Esophagus muscularis mucosa (tissue), 4 donors: ENCODE results near the gene PRR23E. TPM values are rescaled to one million over a fixed set of nuclear protein-coding genes. Genes with fewer than 3 reads are reported as not detected.

ENCODE experiments used
- DNase-seq: peaks from one replicate; pipeline ENCODE4 v3.0.0-alpha.2; 2017; ENCODE audit errors: extremely low spot score
- H3K27ac ChIP-seq, 4 donors: fragments of 200-600 bp; sonication (generic); replicated peaks in 1 of 4; 1 replicate in 3 of 4; 2 replicates in 1 of 4; pipeline ENCODE4 v1.5.1; 2016 to 2019; ENCODE audit warnings: mild to moderate bottlenecking in 1 of 4
- H3K27me3 ChIP-seq, 4 donors: fragments of 200-600 bp; sonication (generic); one replicate each; pipeline versions ENCODE4 v1.5.1 to v1.6.0; 2016 to 2019
- H3K36me3 ChIP-seq, 4 donors: fragments of 200-600 bp; sonication (generic); one replicate each; pipeline ENCODE4 v1.5.1; 2016 to 2019
- H3K4me1 ChIP-seq, 4 donors: fragments of 200-600 bp; sonication (generic); one replicate each; pipeline ENCODE4 v1.5.1; 2016 to 2019
- H3K4me3 ChIP-seq, 4 donors: fragments of 200-600 bp; sonication (generic); 1 replicate in 2 of 4; 2 replicates in 2 of 4; pipeline ENCODE4 v1.5.1; 2016 to 2019; ENCODE audit warnings: mild to moderate bottlenecking in 4 of 4, moderate library complexity in 1 of 4
- H3K9me3 ChIP-seq, 4 donors: fragments of 200-600 bp; sonication (generic); 1 replicate in 3 of 4; 2 replicates in 1 of 4; pipeline ENCODE4 v1.5.1; 2016 to 2019
- CTCF ChIP-seq, 3 experiments: fragments of 200-600 bp in 2 of 3; fragments of 450-650 bp in 1 of 3; sonication (generic) in 2 of 3; IDR thresholded peaks; one replicate each; pipeline ENCODE4 v1.5.1; 2017 to 2019; ENCODE audit warnings: antibody characterized with exemption in 3 of 3, mild to moderate bottlenecking in 2 of 3, moderate library complexity in 1 of 3
- EP300 ChIP-seq: sonication (generic); formaldehyde crosslinking; IDR thresholded peaks from one replicate; pipeline ENCODE4 v1.6.1; 2017; ENCODE audit warnings: antibody characterized with exemption
- POLR2A ChIP-seq: fragments of 450-650 bp; IDR thresholded peaks from one replicate; pipeline ENCODE4 v1.6.1; 2017; ENCODE audit warnings: antibody characterized with exemption, moderate library complexity, mild to moderate bottlenecking, low read depth
- POLR2AphosphoS5 ChIP-seq, 2 donors: sonication (generic); formaldehyde crosslinking; IDR thresholded peaks; one replicate each; pipeline ENCODE4 v1.6.1; 2017; ENCODE audit warnings: antibody characterized with exemption in 2 of 2
- WGBS: methylation state at CpG from one replicate; pipeline ENCODE4 v1.1.5; 2018; 5-methylcytosine and 5-hydroxymethylcytosine counted together
- intact Hi-C: fragments of 100-400 bp; cut with DNase I; formaldehyde crosslinking; loops from one replicate; pipeline ENCODE4 v1.15.1; 2023
- total RNA-seq, 4 donors: library from RNA; depleted of rRNA; stranded (reverse); fragments of >200 nt; gene quantifications; one replicate each; pipeline versions ENCODE4 v1.1.0 to v1.2.1, GENCODE V29; 2016

The PRR23E gene
- total RNA-seq, 4 donors from 2014 or later, result not detected

DNA sequence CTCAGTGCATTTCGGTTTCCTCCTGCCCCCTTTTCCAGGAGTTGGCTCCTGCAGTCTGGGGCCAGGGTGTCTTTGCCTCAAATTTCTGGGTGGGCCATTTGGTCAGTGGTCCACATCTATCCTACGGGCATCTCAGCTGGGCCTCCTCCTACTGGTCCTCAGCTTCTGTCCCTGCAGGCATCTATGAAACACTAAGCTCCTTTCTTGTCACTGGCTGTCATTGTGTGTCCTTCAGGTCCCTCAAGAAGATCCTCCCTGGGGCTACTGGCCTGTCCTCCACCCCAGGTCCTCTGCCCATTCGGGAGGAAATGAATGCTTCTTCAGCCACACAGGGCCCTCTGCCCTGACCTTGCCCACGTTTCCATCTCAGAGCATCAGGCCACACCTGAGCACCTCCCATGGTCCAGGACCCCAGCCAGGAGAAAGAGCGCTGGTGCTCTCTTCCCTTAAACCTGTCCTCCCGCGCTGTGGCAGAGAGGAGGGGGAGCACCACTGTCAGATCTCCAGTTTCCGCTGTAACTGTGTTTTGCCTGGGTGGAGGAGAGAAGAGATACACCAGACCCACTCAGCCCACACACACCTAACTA, 1.8 kb downstream of the PRR23E start:
- no peaks in the 10 kb centered on the region for H3K36me3 ChIP-seq

GRCh38 chr3:127195417-127195816, 2.5 kb downstream of the PRR23E start:
- H3K4me1 ChIP-seq, result no peaks in the 10 kb centered on the region
- no peak overlapping the region for H3K27ac ChIP-seq
- DNase-seq, result peak; percentile 57
- H3K9me3 ChIP-seq, result peaks cover 0 to 13% (median 0%) of the 10 kb centered on the region in 4 donors
- no peak for TF ChIP-seq POLR2A
- no peak for TF ChIP-seq POLR2AphosphoS5 (IDR thresholded peaks at IDR 0.05)
- TF ChIP-seq EP300, result no peak
- TF ChIP-seq CTCF (IDR thresholded peaks at IDR 0.05), result no peak
- no peak overlapping the region for H3K4me3 ChIP-seq
- H3K36me3 ChIP-seq, result no peaks in the 10 kb centered on the region
- intact Hi-C loops, result no loop called here
- 88% methylated on average over 6 of the region's 6 CpGs for WGBS
- peaks cover 0 to 25% (median 0%) of the 10 kb centered on the region in 4 donors for H3K27me3 ChIP-seq

More for the DNA sequence above, 1.8 kb downstream of the PRR23E start:
- peaks cover 0 to 13% (median 0%) of the 10 kb centered on the region in 4 donors for H3K9me3 ChIP-seq
- 85% methylated on average over 8 of the region's 8 CpGs for WGBS
- peaks cover 0 to 22% (median 0%) of the 10 kb centered on the region in 4 donors for H3K27me3 ChIP-seq
- intact Hi-C loops, result no loop called here
- DNase-seq, result peak; percentile 91
- no peaks in the 10 kb centered on the region for H3K4me1 ChIP-seq
- H3K4me3 ChIP-seq, result no peak overlapping the region
- TF ChIP-seq POLR2AphosphoS5 (IDR thresholded peaks at IDR 0.05), result no peak
- no peak for TF ChIP-seq CTCF (IDR thresholded peaks at IDR 0.05)
- TF ChIP-seq EP300, result no peak
- no peak for TF ChIP-seq POLR2A
- no peak overlapping the region for H3K27ac ChIP-seq

DNA sequence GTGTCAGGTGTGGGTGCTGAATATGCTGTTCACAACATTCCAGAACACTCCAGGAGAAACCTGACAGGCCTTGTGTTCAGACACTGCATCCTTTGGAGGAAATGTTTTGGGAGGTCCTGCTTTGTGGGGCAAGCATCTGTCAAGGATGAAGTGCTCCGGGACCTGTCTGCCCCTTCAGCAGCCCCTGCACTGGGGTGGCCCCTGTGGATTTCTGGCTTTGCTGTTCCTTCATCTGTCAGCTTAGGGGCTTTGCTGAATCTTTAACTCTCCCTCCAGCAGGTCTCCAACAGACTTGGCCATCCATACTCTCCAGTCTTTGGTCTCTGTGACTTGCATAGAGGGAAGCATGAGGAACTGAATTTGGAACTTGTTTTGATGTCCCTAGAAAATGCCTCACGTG, 3.1 kb downstream of the PRR23E start:
- intact Hi-C loops, result no loop called here
- no peak overlapping the region for H3K4me3 ChIP-seq
- peak; percentile 86 for DNase-seq
- no peaks in the 10 kb centered on the region for H3K36me3 ChIP-seq
- H3K27ac ChIP-seq, result no peak overlapping the region
- H3K4me1 ChIP-seq, result no peaks in the 10 kb centered on the region
- 70% methylated on average over 2 of the region's 2 CpGs for WGBS
- H3K27me3 ChIP-seq, result peaks cover 0 to 25% (median 0%) of the 10 kb centered on the region in 4 donors
- H3K9me3 ChIP-seq, result peaks cover 0 to 13% (median 0%) of the 10 kb centered on the region in 4 donors
- TF ChIP-seq POLR2A, result no peak
- no peak for TF ChIP-seq POLR2AphosphoS5 (IDR thresholded peaks at IDR 0.05)
- no peak for TF ChIP-seq CTCF (IDR thresholded peaks at IDR 0.05)

DNA sequence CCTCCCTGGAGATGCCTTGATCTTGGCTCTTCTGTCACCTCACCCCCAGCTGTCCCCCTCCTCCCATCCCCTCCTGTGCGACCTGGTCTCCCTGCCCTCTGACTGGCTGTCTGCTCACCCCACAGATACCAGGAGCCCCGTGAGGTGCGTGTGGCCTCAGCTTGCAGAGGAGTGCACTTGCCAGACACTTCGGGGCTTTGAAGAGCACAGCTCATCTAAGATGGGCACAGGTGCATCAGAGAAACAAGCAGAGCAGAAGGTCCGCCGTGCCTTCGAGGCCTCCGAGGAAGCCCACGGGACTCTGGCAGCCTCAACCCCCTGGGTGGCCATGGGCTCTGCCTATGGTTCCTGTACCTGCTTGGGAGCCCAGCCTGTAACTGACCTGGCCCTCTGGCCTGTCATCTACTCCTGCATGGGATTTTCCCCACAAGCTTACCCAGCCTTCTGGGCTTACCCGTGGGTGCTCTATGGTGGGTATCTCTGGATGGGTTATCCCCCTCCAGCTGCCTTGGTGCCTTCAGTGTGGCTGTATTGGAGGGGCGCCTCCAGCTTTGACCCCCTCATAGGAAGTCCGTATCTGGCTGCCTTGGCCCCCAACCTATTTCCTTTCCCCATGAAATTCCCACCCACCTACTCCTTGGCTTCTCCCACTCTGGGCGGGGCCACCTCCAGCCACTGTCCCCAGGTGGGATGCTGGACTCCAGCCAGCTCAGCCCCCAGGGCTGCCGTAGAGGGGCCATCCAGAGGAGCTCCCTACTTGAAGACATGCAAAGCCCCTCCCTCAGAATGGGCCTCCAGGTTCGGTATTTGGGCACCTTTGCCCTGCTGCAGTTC, 3.8 kb downstream of the PRR23E start:
- H3K27me3 ChIP-seq, result peaks cover 0 to 25% (median 0%) of the 10 kb centered on the region in 4 donors
- H3K4me1 ChIP-seq, result no peaks in the 10 kb centered on the region
- no peak overlapping the region for H3K4me3 ChIP-seq
- WGBS, result 82% methylated on average over 14 of the region's 15 CpGs
- peaks cover 0 to 9% (median 0%) of the 10 kb centered on the region in 4 donors for H3K9me3 ChIP-seq
- no peak overlapping the region for H3K27ac ChIP-seq
- intact Hi-C loops, result no loop called here
- no peaks in the 10 kb centered on the region for H3K36me3 ChIP-seq
- no peak for TF ChIP-seq POLR2AphosphoS5 (IDR thresholded peaks at IDR 0.05)
- no peak for TF ChIP-seq EP300
- TF ChIP-seq CTCF (IDR thresholded peaks at IDR 0.05), result no peak
- no peak for TF ChIP-seq POLR2A
- no peak for DNase-seq
